HepG2 (cell line): ENCODE measurements around the gene MYL11. TPM values are rescaled to one million over a fixed set of nuclear protein-coding genes. Genes with fewer than 3 reads are reported as not detected.

Experiments used
- GZF1 ChIP-seq: sonication (generic); formaldehyde crosslinking; IDR thresholded peaks from 2 replicates; pipeline ENCODE4 v1.5.1; 2020; ENCODE audit warnings: mild to moderate bottlenecking, missing genetic modification reagents
- MAFF ChIP-seq: IDR thresholded peaks from 2 replicates; pipeline ENCODE4 v1.6.1; 2011; ENCODE audit warnings: low read depth, low read length, improper control_type of control experiment
- PHF8 ChIP-seq: sonication (generic); formaldehyde crosslinking; IDR thresholded peaks from 2 replicates; pipeline ENCODE4 v1.5.0; 2020; ENCODE audit warnings: missing genetic modification reagents
- RELA ChIP-seq: sonication (generic); formaldehyde crosslinking; IDR thresholded peaks from 2 replicates; pipeline ENCODE4 v1.4.0; 2020; ENCODE audit warnings: missing genetic modification reagents
- SALL2 ChIP-seq: sonication (generic); formaldehyde crosslinking; IDR thresholded peaks from 2 replicates; pipeline ENCODE4 v1.8.1; 2023; ENCODE audit warnings: mild to moderate bottlenecking, missing genetic modification reagents, inconsistent platforms
- SIN3A ChIP-seq: IDR thresholded peaks from 2 replicates; pipeline ENCODE4 v1.6.1; 2011; ENCODE audit warnings: low read depth, mild to moderate bottlenecking, control low read depth, low read length, borderline replicate concordance
- ZBTB20 ChIP-seq: sonication (generic); formaldehyde crosslinking; IDR thresholded peaks from 2 replicates; pipeline ENCODE4 v1.8.1; 2023; ENCODE audit warnings: missing genetic modification reagents, low read depth, mild to moderate bottlenecking, borderline replicate concordance
- ZNF264 ChIP-seq: sonication (generic); formaldehyde crosslinking; IDR thresholded peaks from 2 replicates; pipeline ENCODE4 v1.4.0; 2020; ENCODE audit warnings: missing genetic modification reagents
- ZNF441 ChIP-seq: sonication (generic); formaldehyde crosslinking; IDR thresholded peaks from 2 replicates; pipeline ENCODE4 v1.7.0; 2021; ENCODE audit warnings: missing genetic modification reagents, borderline replicate concordance
- ZNF839 ChIP-seq: sonication (generic); formaldehyde crosslinking; IDR thresholded peaks from 2 replicates; pipeline ENCODE4 v1.4.0; 2020; ENCODE audit warnings: missing genetic modification reagents, mild to moderate bottlenecking, borderline replicate concordance
- polyA plus RNA-seq, 8 experiments: library from polyadenylated mRNA; depleted of rRNA in 3 of 8; stranded (reverse) in 7 of 8; unstranded in 1 of 8; fragments of >200 nt; fragmentation: Illumina TruSeq in 4 of 8; extraction: Trizol in 4 of 8; gene quantifications; 2 replicates each; pipeline versions ENCODE4 v1.2.1 to v1.2.3, GENCODE V29; 2011 to 2016; ENCODE audit warnings: low read depth in 4 of 8, missing spikeins in 1 of 8, mixed read lengths in 1 of 8; ENCODE audit not compliant: insufficient read depth in 1 of 8
- total RNA-seq, 5 experiments: library from RNA; depleted of rRNA; stranded (reverse); fragments of >200 nt; fragmentation: Illumina TruSeq; extraction: Trizol; gene quantifications; 2 replicates each; pipeline ENCODE4 v1.2.3, GENCODE V29; 2016; ENCODE audit warnings: low read depth in 1 of 5
- TF ChIP-seq, protein P1 (sequence below), 2 experiments: sonication (generic) in 1 of 2; formaldehyde crosslinking in 1 of 2; IDR thresholded peaks; 2 replicates each; pipeline versions ENCODE4 v1.5.1 to v1.6.1; 2011 to 2020; ENCODE audit warnings: borderline replicate concordance in 1 of 2, low read depth in 1 of 2, low read length in 1 of 2, mild to moderate bottlenecking in 1 of 2, missing genetic modification reagents in 1 of 2, moderate library complexity in 1 of 2
- TF ChIP-seq, protein P2 (sequence below): sonication (generic); formaldehyde crosslinking; conservative IDR thresholded peaks from 2 replicates; pipeline ENCODE4 v1.8.1; 2023; ENCODE audit warnings: missing genetic modification reagents
- TF ChIP-seq, protein P3 (sequence below): sonication (generic); formaldehyde crosslinking; IDR thresholded peaks from 2 replicates; pipeline ENCODE4 v1.5.1; 2020; ENCODE audit warnings: mild to moderate bottlenecking, missing genetic modification reagents, borderline replicate concordance
- TF ChIP-seq, protein P4 (sequence below), 2 experiments: sonication (generic) in 1 of 2; formaldehyde crosslinking in 1 of 2; IDR thresholded peaks; 2 replicates each; pipeline versions ENCODE4 v1.4.0 to v1.6.1; 2018 to 2020; ENCODE audit warnings: missing genetic modification reagents in 2 of 2, borderline replicate concordance in 1 of 2, low read depth in 1 of 2, mild to moderate bottlenecking in 1 of 2, missing biosample characterization in 1 of 2

MYL11 gene
- total and polyA plus RNA-seq, 2 of the 13 experiments (the other 11 are each of a cell fraction or from before 2014, with no cell fraction given), result not detected

DNA sequence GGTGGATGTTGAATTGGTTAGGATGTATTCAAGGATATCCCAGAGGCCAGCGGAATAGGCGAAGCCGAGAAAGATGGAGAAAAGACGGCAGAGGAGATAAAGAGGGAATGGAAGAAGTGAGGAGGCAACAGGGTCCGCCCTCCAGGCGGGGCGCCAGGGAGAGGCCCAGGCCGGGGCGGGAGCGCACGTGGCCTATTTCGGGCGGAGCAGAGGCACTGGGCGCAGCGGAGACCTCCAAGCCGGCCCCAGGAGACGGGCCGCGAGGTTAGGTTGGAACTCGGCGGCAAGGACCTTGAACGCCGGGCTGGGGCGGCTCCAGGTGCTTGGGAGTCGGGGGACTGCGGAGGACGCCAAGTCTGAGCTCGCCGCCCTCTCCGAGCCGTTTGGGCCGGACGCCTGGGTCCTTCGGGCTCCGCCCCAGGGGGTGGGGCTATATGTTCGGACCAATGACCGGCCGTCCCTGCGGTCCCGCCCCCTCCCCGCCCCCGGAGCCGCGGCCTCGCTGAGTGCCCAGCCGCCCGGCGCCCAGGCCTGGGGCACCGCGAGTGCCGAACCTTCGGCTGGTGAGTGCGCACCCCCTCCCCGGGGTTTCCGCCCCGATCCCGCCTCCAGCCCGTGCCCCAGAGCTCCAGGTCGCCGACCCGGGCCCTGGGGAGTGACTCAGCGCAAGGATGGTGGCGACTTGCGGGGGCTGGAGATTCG lies 32.7 kb downstream of the MYL11 start, which contains the start of gene ZNF771 (continued):
- TF ChIP-seq ZNF441 (CRISPR knock-in tag), result peak; percentile 28; the same call in 1 of the 2 replicates
- 0 out of 2 replicates have a peak, but pooled peaks have one; percentile 45 for TF ChIP-seq ZNF264
- peak; percentile 89; the same call in 1 of the 2 replicates for TF ChIP-seq ZNF839
- TF ChIP-seq ZBTB20 (CRISPR knock-in tag), result peak; percentile 89; the same call in 1 of the 2 replicates
- no peak for TF ChIP-seq RELA (CRISPR knock-in tag)
- TF ChIP-seq, protein P1, sequence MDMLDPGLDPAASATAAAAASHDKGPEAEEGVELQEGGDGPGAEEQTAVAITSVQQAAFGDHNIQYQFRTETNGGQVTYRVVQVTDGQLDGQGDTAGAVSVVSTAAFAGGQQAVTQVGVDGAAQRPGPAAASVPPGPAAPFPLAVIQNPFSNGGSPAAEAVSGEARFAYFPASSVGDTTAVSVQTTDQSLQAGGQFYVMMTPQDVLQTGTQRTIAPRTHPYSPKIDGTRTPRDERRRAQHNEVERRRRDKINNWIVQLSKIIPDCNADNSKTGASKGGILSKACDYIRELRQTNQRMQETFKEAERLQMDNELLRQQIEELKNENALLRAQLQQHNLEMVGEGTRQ (IDR thresholded peaks at IDR 0.05; ENCODE audit: low read depth, low read length), result peak; percentile 65
- TF ChIP-seq, protein P1 (CRISPR knock-in tag; IDR thresholded peaks at IDR 0.05; ENCODE audit: borderline replicate concordance), result peak; percentile 85
- TF ChIP-seq GZF1 (CRISPR knock-in tag), result peak; percentile 85; the same call in 1 of the 2 replicates
- peak; percentile 22; the same call in 1 of the 2 replicates for TF ChIP-seq SALL2 (CRISPR knock-in tag)
- TF ChIP-seq, protein P2, sequence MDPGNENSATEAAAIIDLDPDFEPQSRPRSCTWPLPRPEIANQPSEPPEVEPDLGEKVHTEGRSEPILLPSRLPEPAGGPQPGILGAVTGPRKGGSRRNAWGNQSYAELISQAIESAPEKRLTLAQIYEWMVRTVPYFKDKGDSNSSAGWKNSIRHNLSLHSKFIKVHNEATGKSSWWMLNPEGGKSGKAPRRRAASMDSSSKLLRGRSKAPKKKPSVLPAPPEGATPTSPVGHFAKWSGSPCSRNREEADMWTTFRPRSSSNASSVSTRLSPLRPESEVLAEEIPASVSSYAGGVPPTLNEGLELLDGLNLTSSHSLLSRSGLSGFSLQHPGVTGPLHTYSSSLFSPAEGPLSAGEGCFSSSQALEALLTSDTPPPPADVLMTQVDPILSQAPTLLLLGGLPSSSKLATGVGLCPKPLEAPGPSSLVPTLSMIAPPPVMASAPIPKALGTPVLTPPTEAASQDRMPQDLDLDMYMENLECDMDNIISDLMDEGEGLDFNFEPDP (CRISPR knock-in tag), result peak; percentile 79; the same call in 1 of the 2 replicates
- TF ChIP-seq, protein P3, sequence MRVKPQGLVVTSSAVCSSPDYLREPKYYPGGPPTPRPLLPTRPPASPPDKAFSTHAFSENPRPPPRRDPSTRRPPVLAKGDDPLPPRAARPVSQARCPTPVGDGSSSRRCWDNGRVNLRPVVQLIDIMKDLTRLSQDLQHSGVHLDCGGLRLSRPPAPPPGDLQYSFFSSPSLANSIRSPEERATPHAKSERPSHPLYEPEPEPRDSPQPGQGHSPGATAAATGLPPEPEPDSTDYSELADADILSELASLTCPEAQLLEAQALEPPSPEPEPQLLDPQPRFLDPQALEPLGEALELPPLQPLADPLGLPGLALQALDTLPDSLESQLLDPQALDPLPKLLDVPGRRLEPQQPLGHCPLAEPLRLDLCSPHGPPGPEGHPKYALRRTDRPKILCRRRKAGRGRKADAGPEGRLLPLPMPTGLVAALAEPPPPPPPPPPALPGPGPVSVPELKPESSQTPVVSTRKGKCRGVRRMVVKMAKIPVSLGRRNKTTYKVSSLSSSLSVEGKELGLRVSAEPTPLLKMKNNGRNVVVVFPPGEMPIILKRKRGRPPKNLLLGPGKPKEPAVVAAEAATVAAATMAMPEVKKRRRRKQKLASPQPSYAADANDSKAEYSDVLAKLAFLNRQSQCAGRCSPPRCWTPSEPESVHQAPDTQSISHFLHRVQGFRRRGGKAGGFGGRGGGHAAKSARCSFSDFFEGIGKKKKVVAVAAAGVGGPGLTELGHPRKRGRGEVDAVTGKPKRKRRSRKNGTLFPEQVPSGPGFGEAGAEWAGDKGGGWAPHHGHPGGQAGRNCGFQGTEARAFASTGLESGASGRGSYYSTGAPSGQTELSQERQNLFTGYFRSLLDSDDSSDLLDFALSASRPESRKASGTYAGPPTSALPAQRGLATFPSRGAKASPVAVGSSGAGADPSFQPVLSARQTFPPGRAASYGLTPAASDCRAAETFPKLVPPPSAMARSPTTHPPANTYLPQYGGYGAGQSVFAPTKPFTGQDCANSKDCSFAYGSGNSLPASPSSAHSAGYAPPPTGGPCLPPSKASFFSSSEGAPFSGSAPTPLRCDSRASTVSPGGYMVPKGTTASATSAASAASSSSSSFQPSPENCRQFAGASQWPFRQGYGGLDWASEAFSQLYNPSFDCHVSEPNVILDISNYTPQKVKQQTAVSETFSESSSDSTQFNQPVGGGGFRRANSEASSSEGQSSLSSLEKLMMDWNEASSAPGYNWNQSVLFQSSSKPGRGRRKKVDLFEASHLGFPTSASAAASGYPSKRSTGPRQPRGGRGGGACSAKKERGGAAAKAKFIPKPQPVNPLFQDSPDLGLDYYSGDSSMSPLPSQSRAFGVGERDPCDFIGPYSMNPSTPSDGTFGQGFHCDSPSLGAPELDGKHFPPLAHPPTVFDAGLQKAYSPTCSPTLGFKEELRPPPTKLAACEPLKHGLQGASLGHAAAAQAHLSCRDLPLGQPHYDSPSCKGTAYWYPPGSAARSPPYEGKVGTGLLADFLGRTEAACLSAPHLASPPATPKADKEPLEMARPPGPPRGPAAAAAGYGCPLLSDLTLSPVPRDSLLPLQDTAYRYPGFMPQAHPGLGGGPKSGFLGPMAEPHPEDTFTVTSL, result no peak; the same call in 1 of the 2 replicates
- no peak for TF ChIP-seq MAFF
- TF ChIP-seq PHF8 (CRISPR knock-in tag), result peak; percentile 96
- TF ChIP-seq, protein P4, sequence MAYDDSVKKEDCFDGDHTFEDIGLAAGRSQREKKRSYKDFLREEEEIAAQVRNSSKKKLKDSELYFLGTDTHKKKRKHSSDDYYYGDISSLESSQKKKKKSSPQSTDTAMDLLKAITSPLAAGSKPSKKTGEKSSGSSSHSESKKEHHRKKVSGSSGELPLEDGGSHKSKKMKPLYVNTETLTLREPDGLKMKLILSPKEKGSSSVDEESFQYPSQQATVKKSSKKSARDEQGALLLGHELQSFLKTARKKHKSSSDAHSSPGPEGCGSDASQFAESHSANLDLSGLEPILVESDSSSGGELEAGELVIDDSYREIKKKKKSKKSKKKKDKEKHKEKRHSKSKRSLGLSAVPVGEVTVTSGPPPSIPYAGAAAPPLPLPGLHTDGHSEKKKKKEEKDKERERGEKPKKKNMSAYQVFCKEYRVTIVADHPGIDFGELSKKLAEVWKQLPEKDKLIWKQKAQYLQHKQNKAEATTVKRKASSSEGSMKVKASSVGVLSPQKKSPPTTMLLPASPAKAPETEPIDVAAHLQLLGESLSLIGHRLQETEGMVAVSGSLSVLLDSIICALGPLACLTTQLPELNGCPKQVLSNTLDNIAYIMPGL (CRISPR knock-in tag; IDR thresholded peaks at IDR 0.05; ENCODE audit: borderline replicate concordance in 1 of 2, low read depth in 1 of 2), result peak in 1 of 2 experiments; percentile 82; a peak in 3 of 4 replicates
- peak; percentile 97; the same call in 1 of the 2 replicates for TF ChIP-seq SIN3A
